ENCODE measurements around the gene COL9A2.

COL9A2 gene

DNA sequence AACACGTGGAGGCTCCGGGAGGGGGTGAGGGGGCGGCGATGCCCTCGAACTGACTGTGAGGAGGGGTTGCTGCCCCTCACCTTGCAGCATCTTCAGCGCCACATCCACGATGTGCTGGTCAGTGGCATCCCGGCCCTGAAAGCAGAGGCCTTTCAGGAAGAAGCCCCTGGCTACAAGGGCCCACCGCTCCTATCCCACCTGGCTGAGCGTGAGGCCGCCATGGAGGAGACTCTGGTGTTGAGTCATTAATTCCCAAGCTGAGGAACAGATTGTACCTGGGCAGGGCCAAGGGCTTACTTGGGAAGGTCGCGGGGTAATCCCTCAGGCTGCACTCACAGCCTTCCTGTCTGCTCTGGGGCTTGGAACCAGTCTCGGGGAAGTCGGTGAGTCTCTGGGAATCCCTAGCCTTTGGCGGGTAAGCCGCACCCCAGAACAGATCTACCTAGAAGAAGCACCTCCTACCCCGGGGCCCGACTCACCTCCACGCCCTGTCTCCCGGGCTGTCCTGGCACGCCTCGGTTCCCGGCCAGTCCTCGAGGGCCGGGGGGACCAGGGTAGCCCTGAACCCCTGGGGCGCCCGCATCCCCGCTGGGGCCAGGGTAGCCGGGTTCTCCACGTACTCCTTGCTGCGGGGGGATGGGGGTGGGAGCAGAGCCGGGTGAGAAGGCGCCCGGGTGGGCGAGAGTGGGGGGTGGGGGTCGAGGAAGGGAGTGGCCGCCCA is 13.9 kb downstream of the COL9A2 start:
- no peak for DNase-seq (ENCODE audit: low spot score)

DNA sequence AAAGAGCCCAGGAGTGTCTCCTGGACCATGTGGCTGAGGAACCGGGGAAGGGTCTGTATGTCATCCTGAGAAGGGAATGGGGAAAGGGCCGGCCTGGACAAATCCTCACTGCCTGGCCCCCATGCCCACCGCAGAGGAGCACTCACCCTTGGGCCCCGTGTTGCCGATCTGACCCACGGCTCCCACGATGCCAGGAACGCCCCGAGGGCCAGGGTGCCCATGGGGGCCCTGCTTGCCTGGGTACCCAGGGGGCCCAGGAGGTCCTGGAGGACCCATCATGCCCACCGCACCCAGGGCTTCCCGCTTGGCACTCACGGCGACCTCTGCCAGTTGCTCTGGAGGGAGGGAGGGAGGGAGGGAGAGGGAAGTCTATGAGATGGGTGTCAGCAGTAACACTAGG is 14.6 kb downstream of the COL9A2 start:
- DNase-seq (ENCODE audit: low spot score): no peak

DNA sequence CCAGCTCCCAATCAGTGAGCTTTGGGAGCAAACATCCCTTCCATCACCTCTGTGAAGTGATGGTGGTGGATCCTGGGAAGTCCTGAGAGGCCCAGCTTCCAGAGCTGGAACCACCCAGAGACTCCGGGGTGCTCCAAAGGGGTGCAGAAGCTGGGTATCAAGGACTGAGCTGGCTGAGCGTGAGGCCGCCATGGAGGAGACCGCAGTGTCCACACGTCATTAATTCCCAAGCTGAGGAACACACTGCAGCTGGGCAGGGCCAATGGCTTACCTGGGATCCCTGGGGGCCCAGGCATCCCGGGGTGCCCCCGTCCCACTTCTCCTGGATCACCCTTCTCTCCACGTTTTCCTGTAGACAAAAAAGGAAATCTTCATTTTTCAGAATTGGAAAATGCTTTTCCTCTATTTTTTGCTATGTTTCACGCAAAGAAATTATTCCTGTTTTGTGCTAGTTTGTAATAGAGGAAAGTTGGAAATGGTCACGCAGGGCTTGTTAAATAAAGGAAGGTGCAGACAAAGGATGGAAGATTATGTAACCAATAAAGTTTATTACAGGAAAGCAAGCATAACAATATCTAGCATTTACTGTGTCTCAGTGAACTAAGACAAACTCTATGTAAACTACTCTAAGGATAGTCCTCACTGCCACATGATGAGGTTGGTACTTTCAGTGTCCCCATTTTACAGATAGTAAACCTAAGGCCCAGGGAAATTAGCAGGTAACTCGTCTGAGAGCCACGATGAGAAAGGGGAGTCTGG is 15.4 kb downstream of the COL9A2 start:
- no peak for DNase-seq (ENCODE audit: low spot score)

DNA sequence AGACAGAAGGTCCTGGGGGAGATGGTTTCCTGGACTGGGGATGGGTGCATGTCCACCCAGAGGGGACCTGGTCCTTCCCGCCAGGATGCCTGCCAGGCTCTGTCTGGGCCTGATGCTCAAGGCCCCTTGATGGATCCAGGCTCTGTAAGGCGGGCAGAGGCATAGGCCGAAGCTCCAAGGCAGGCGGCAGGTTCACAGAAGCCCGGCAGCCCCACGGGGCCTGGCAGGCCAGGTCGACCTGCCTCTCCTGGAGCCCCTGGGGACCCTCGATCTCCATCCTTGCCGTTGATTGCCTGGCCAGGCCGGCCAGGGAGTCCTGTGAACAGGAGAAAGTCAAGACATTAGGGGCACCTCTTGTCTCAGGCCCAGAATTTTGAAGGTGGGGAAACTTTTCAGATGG is 16.0 kb downstream of the COL9A2 start:
- DNase-seq (ENCODE audit: low spot score): no peak

DNA sequence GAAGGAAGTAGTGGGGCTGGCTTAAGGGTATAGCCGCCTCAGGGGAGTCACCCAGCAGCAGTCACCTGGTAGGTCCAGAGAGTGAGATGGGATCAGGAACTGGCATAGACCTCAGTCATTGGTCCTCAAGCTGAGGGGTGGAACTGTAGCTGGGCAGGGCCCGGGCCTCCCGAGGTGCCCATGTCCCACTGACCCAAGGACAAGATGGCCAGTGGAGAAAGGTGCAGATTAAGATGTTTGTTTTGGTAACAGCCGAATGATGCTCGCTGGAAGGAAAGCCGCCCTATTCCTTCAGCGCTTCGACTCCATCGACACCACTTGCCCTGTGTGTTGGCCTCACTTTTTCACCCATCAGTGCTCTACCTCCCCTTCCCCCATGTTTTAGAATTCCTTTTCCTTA is 16.4 kb downstream of the COL9A2 start:
- no peak for DNase-seq (ENCODE audit: low spot score)

DNA sequence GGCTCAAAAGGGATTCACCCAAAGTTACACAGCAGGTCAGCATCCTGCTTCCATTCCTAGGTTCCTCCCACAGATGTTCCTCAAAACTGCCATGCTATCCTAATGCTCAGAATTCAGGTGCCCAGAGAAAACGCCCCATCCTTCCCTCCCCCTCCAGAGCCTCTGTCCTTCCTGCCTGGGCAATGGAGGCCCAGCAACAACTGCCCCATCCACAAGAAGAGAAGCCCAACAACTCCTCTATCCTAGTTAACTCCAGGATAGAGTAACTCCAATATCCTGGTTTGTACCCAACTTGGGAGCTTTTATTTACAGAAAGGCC is 16.9 kb downstream of the COL9A2 start:
- DNase-seq (ENCODE audit: low spot score): no peak

DNA sequence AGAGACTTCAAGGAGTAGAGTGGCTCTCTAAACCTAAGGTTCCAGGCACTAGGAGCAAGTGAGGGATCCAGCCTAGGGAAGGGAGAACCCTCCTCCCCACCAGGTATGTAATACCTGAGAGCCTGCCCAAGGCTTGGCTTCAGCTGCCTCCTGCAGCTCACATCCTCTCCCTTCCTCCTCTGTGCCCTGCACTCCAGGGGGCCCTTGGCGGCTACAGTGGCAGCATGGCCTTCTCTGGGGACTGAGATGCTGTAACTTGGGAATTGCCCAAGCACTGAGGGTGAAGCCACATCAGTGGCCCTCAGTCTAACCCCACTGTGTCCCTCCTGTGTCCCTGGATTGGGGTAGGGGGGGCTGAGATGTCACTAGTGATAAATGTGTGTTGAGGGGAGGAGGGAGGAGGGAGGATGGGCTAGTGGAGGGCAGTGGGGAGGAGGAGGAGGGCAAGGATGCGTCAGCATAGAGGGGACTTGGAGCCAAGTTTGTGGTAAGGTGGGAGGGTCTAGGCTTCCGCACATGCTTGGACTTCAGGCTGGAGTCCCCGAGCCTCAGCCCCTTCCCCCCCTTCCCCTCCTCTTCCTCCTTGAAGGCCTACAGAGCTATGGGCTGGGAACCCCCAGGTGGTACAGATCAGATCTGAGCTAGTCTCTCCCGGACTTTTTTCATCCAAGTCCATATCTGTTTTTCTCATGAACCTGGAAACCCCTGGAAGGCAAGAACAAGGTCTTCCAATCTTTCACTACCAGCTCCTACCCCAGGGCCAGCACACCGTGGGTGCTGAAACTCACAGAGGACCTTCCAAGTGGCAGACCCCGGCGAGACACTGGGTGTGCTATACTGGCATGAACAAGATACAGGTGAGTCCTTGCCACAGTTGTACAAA is 17.5 kb downstream of the COL9A2 start:
- DNase-seq (ENCODE audit: low spot score): no peak

DNA sequence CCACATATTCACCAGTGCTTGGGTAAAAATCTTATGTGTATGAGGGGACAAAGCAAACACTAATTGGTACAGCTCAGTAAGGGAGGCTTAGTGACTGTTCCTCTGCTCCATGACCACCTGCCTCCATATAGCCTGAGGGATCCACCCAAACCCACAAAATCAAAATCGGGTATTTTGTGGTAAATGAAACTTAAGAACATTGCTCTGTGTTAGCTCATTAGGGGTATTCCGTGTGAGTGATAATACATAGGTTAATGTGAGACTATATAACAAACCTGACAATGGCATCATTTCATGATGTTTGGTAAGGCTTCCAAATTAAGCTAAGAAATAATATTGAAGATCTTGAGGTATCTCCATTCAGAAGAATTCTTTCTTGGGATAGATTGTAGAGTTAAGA is 25.8 kb downstream of the COL9A2 start:
- no peak for DNase-seq (ENCODE audit: low spot score)

DNA sequence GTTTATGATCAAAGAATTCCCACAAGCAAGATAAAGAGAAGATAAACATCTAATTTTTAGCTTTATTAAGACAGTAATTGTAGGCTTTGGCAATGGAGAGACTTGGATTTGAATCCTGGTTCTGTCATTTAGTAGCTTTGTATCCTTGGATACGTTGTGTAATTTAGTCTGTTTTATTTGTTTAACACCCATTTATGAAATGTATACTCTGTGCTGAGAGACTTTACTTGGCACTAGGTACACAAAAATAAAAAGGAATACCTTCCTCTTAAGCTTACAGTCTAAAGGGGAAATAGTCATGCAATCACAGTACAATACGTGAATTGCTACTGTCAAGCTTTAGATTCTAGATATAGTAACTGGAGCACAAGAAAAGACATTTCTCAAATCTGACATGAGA is 35.2 kb downstream of the COL9A2 start:
- DNase-seq (ENCODE audit: low spot score): no peak

DNA sequence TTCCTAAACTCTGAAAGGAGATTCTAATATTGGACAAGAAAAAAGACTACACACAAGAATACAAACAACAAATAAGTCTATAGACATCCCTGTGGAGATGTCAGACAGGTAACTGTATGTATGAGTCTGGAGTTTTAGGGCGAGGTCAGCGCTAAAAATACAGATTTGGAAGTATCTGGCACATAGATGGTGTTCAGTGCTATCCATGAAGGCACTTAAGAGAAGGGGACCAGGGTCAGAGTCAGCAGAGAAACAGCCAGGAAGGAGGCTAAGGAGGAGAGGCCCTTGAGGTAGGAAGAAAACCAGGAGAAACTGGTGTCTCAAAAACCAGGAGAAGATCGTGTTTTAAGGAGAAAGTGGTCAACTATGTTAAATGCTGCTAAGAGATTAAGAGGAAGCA is 41.0 kb downstream of the COL9A2 start:
- DNase-seq (ENCODE audit: low spot score): no peak

DNA sequence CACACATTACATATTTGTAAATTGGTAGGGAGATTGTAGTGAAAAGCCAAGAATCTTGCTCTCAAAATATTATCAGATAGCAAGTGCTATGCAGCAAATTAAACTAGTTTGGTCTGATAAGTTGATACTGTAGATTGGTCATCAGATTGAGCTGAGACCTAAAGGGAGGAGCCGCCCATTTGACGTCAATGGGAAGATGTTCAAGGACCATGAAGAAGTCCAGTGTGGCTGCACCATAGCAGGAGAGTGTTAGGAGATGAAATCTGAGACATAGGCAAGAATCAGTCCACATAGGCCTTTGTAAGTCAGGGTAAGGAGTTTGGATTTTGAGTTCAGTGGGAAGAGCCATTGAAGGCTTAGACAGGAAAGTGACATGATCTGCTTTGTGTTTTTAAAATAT is 42.8 kb downstream of the COL9A2 start:
- DNase-seq (ENCODE audit: low spot score): no peak

DNA sequence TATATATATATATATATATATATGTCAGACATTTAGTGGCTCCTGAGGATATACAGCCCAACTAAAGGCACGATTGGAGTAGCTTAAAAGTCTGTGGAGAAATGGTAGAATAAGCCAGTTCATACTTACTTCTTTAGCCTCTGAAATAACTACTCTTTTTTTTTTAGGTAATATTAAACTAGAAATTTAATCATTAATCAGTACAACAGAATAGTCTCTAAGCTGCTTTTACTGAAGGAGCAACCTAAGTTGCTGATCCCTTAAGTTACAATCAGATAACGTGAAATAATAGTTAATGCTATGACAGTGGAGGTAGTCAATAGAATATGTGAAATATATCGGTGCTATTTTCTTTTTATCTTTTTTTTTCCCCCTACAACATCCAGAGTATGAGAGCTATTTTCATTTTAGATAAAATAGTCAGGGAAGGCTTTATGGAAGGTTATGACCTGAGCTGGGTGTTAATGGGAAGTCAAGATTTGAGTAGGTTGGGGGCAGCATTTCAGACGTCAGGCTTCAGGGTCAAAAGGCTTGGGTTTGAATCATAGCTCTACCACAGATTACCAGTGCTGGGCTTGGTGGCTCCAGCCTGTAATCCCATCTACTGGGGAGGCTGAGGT is 43.4 kb downstream of the COL9A2 start:
- no peak for DNase-seq (ENCODE audit: low spot score)

DNA sequence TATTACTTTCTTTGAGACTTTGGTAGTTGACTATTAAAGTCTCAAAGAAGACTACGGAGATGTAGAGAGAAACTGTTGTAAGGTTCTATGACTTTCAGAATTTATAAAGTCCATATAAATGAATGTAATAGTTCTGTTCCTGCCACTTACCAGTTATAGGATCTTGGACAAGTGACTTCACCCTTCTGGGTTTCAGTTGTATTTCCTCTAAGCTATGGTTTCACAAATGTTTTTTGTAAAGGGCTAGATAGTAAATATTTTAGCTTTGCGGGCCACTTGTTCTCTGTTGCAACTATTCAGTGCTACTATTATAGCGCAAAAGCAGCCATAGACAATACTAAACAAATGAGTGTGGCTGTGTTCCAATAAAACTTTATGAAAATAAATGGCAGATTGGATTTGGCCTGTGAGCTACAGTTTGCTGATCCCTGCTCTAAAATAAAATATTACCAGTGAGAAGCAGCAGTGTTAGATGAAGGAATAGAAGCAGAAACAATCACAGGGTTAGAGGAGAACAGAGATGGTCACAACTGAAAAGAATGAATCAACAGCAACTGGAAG is 44.4 kb downstream of the COL9A2 start:
- DNase-seq (ENCODE audit: low spot score): no peak

DNA sequence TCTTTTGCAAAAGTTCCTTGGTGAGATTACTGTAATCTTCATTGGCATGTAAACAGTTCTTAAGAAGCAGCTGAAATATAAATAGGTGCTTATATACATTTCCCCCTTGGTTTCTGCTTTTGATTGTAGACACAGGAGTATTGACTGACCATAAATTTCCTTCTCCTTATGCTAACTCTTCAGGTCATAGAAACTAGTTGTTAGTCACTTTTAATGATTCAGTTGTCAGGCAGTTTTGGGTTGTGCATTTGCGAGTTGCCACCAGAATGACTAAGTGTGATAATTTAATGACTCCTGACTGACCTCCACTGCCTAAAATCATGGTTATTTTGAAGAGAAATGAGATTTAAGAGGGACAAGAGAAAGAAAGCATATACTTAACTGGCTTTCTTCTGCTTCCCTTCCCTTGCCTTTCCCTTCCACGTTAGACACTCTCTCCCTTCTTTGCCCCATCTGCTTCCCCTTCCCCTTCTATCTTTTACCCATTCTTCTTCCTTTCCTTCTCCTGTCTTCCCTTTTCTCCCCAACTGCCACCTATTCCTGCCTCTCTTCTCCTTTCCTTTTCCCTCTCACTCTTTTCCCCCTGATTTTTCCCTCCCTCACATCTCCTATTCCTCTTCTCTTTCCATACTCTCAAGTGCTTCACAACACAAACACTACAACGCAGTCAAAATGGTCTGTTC is 46.8 kb downstream of the COL9A2 start:
- no peak for DNase-seq (ENCODE audit: low spot score)

DNA sequence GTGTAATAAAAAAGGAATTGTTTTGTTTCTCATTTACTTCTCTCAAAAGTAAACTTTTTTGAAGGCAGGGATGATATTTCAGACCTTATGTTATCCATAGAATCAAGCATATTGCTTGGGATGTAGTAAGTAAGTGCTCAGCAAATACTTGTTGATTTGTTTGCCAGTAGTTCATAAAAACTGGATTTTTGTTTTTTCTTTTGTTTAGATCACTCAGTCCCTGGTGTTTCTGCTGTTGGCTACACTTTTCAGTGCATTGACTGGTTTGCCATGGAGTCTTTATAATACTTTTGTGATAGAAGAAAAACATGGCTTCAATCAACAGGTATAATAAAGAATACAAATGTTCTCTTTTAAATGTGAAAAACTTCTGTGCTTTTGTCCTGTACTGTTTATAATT is 48.9 kb downstream of the COL9A2 start:
- no peak for DNase-seq (ENCODE audit: low spot score)

DNA sequence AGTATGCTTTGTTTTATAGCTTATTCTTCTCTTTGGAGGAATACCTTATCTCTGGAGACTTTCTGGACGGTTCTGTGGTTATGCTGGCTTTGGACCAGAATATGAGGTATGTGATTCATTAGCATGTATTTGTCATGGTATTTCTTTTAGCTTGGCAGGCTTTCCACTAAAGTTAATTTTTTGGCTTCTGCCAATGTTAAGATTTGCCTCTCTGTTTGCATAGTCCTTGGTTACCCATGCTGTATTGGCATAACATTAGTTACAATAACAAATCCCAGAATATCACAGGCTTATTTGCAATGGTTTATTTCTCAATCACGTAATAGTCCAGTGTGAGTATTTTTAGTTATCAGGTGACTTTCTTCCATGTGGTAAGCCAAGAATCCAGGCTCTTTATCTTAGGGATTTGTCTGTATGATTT is 49.3 kb downstream of the COL9A2 start:
- no peak for DNase-seq (ENCODE audit: low spot score)

DNA sequence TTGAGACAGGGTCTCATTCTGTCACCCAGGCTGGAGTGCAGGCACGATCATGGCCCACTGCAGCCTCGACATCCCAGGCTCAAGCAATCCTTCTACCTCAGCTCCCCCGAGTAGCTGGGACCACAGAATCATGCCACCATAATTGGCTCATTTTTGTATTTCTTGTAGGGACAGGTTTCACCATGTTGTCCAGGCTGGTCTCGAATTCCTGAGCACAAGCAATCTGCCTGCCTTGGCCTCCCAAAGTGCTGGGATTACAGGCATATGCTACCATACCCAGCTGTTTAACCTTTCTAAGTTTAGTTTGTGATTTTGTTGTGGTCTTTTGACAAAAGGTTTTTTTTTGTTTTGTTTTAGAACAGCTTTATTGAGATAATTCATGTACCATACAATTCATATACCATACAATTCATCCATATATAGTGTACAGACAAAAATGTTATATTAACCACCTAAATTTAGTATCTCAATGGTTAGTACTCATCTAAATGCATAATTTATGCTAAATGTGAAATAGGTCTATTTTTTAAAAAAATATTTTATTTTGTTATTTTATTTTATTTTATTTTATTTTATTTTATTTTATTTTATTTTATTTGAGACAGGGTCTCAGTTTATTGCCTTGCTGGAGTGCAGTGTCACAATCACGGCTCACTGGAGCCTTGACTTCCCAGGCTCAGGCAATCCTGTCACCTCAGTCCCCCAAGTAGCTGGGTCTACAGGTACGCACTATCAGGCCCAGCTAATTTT is 50.1 kb downstream of the COL9A2 start:
- no peak for DNase-seq (ENCODE audit: low spot score)

DNA sequence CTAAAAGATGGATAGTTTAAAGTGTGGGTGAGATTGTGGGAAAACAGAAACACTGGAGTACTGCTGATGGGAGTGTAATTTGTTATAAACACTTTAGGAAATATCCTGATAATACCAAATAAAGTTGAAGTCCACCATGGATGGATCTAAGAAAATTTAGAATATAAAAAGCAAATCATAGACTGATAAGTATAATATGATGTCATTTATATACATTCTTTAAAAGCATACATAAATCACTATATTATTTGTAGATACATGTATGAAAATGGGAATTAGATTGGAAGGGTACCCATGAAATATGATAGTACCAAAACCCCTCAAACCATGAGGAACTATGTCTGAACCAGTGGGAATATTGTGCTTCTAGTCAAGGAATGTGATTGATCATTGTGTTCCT is 51.2 kb downstream of the COL9A2 start:
- DNase-seq (ENCODE audit: low spot score): no peak

DNA sequence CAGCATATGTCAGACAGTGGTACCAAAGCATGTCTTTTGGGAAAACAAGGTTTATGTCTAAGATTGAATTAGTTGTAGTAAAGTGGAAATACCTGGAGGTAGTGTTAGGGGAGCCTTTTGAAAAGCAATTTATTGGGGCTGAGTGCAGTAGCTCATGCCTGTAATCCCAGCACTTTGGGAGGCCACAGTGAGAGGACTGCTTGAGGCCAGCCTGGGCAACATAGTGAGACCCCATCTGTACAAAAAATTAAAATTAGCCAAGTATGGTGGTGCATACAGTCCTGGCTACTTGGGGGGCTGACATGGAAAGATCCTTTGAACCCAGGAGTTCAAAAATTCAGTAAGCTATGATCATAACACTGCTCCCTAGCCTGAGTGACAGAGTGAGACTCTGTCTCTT is 51.8 kb downstream of the COL9A2 start:
- no peak for DNase-seq (ENCODE audit: low spot score)

DNA sequence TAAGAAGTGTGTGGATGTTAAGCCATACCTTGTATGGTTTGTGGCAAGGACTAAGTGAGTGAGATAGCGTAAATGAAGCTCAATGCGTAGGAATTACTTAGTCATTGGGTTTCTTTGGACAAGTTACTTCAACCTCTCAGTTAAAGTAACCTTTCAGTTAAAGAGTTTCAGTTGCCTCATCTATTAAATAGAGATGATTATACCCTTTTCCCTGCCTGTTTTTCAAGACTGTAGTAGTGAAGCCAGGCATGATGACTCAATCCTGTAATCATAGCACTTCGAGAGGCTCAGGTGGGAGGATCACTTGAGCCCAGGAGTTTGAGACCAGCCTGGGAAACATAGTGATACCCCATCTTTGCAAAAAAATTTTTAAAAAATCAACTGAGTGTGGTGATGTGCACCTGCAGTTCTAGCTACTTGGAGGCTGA is 52.7 kb downstream of the COL9A2 start:
- DNase-seq (ENCODE audit: low spot score): no peak

DNA sequence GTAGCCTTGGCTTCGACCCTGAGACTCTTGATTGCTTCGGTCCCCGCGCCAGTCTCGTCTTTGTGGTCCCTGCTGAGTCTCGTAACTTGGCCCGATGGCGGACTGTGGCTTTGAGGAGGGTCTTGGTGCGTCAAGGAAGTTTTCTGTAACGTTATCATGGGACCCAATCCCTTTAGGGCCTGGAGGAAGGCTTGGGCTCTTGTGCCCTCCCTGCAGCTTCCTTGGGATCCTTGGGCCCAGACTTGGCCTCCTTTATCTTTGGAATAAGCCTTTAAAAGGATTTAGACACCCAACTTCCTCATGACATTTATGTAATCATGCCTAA is 58.7 kb downstream of the COL9A2 start:
- no peak for DNase-seq (ENCODE audit: low spot score)
